H1 (cell line): Measurements from ENCODE around the gene RDM1. TPM values are rescaled to one million over a fixed set of nuclear protein-coding genes. Genes with fewer than 3 reads are reported as not detected.

Source experiments
- CTCF ChIA-PET: fragments of 300-600 bp; sonication (Branson Sonifier 250); formaldehyde crosslinking; loops from one replicate; lab custom pipeline; 2021; ENCODE audit not compliant: partially characterized antibody; lab: Charles Lee
- POLR2A ChIA-PET: fragments of 300-600 bp; sonication (Branson Sonifier 250); formaldehyde crosslinking; loops from one replicate; lab custom pipeline; 2021; ENCODE audit warnings: inconsistent platforms; ENCODE audit not compliant: partially characterized antibody; lab: Charles Lee
- DNase-seq, 2 experiments: peaks; one replicate each; pipeline versions ENCODE4 v3.0.0 to v3.0.0-alpha.2; 2010 to 2022; ENCODE audit warnings: low spot score in 2 of 2, low read depth in 1 of 2, mixed read lengths in 1 of 2
- FAIRE-seq: peaks from 2 replicates; lab custom pipeline; 2011; peaks lifted over from hg19 to GRCh38; lab: Jason Lieb, UNC
- H2AFZ ChIP-seq: 2 replicates; pipeline ENCODE4 v1.8.1; 2012; ENCODE audit warnings: low read length, inconsistent platforms
- H2AK5ac ChIP-seq: 2 replicates; pipeline ENCODE4 v1.6.1; 2013; ENCODE audit warnings: low read depth, low read length
- H2BK120ac ChIP-seq: replicated peaks from 2 replicates; pipeline ENCODE3; 2013; ENCODE audit warnings: low read depth, low read length, inconsistent platforms
- H2BK12ac ChIP-seq: 2 replicates; pipeline ENCODE4 v1.6.1; 2013; ENCODE audit warnings: low read depth, low read length
- H2BK15ac ChIP-seq: 2 replicates; pipeline ENCODE4 v1.6.1; 2013; ENCODE audit warnings: low read length
- H2BK20ac ChIP-seq: 2 replicates; pipeline ENCODE4 v1.6.1; 2013; ENCODE audit warnings: low read length
- H2BK5ac ChIP-seq: 2 replicates; pipeline ENCODE4 v1.6.1; 2013; ENCODE audit warnings: low read depth, low read length
- H3K14ac ChIP-seq: 2 replicates; pipeline ENCODE4 v1.6.1; 2013; ENCODE audit warnings: inconsistent platforms; ENCODE audit not compliant: insufficient read length
- H3K18ac ChIP-seq: 2 replicates; pipeline ENCODE4 v1.6.1; 2013; ENCODE audit warnings: low read length; ENCODE audit errors: extremely low read depth
- H3K23ac ChIP-seq: 2 replicates; pipeline ENCODE4 v1.6.1; 2013; ENCODE audit warnings: inconsistent platforms; ENCODE audit not compliant: insufficient read length
- H3K23me2 ChIP-seq: 2 replicates; pipeline ENCODE4 v1.6.1; 2013; ENCODE audit warnings: low read depth, low read length
- H3K27ac ChIP-seq: 2 replicates; pipeline ENCODE4 v1.6.1; 2011; ENCODE audit warnings: low read depth, low read length, inconsistent platforms
- H3K27me3 ChIP-seq, 4 experiments: replicated peaks in 1 of 4; 1 replicate in 1 of 4; 2 replicates in 3 of 4; pipeline versions ENCODE4 v1.6.1 to v1.8.1; 2011 to 2013; ENCODE audit warnings: low read length in 3 of 4, mild to moderate bottlenecking in 3 of 4, inconsistent platforms in 2 of 4, mixed read lengths in 2 of 4, moderate library complexity in 1 of 4; ENCODE audit not compliant: control insufficient read depth in 3 of 4, insufficient read depth in 3 of 4; ENCODE audit errors: extremely low read depth in 1 of 4
- H3K36me3 ChIP-seq, 4 experiments: 2 replicates each; pipeline versions ENCODE4 v1.6.1 to v1.8.1; 2011 to 2013; ENCODE audit warnings: mild to moderate bottlenecking in 4 of 4, low read length in 3 of 4, moderate library complexity in 2 of 4, control low read depth in 1 of 4, inconsistent platforms in 1 of 4; ENCODE audit not compliant: insufficient read depth in 4 of 4, control insufficient read depth in 2 of 4
- H3K4ac ChIP-seq: replicated peaks from 2 replicates; pipeline ENCODE3; 2013; ENCODE audit warnings: low read length, low read depth, mixed read lengths, inconsistent platforms; ENCODE audit not compliant: insufficient read length
- H3K4me1 ChIP-seq, 4 experiments: replicated peaks in 1 of 4; 1 replicate in 1 of 4; 2 replicates in 3 of 4; pipeline versions ENCODE4 v1.6.1 to v1.8.1; 2011 to 2013; ENCODE audit warnings: low read length in 3 of 4, inconsistent platforms in 2 of 4, mixed read lengths in 1 of 4; ENCODE audit not compliant: insufficient read depth in 4 of 4, control insufficient read depth in 3 of 4
- H3K4me2 ChIP-seq, 2 experiments: 2 replicates each; pipeline versions ENCODE4 v1.6.1 to v1.8.1; 2011 to 2013; ENCODE audit warnings: low read depth in 2 of 2, low read length in 2 of 2, control low read depth in 1 of 2, inconsistent platforms in 1 of 2, mild to moderate bottlenecking in 1 of 2; ENCODE audit not compliant: insufficient read depth in 1 of 2
- H3K4me3 ChIP-seq, 4 experiments: fragments of 200-600, 300-600 bp in 1 of 4; sonication (generic), shearing (Covaris generic), sonication (Bioruptor Twin) in 1 of 4; 2 replicates each; pipeline versions ENCODE4 v1.5.1 to v1.8.1; 2011 to 2016; ENCODE audit warnings: low read length in 4 of 4, low read depth in 3 of 4, control low read depth in 2 of 4, inconsistent platforms in 2 of 4, mild to moderate bottlenecking in 2 of 4, mixed read lengths in 1 of 4, moderate library complexity in 1 of 4; ENCODE audit not compliant: insufficient read depth in 2 of 4; ENCODE audit errors: extremely low read depth in 1 of 4
- H3K56ac ChIP-seq: replicated peaks from 2 replicates; pipeline ENCODE3; 2013; ENCODE audit warnings: low read depth, mild to moderate bottlenecking, mixed read lengths, low read length, inconsistent platforms; ENCODE audit not compliant: insufficient read length
- H3K79me1 ChIP-seq: 2 replicates; pipeline ENCODE4 v1.6.1; 2013; ENCODE audit warnings: low read depth, low read length, control low read depth
- H3K79me2 ChIP-seq, 2 experiments: 2 replicates each; pipeline versions ENCODE4 v1.6.1 to v1.8.1; 2012 to 2013; ENCODE audit warnings: low read length in 2 of 2, mild to moderate bottlenecking in 2 of 2, inconsistent platforms in 1 of 2; ENCODE audit not compliant: insufficient read depth in 2 of 2, control insufficient read depth in 1 of 2
- H3K9ac ChIP-seq, 4 experiments: replicated peaks in 1 of 4; 1 replicate in 1 of 4; 2 replicates in 3 of 4; pipeline versions ENCODE4 v1.6.1 to v1.8.1; 2011 to 2013; ENCODE audit warnings: low read depth in 3 of 4, low read length in 3 of 4, control low read depth in 2 of 4, mild to moderate bottlenecking in 2 of 4, moderate library complexity in 2 of 4, inconsistent platforms in 1 of 4; ENCODE audit errors: extremely low read depth in 1 of 4
- H3K9me3 ChIP-seq, 2 experiments: 2 replicates each; pipeline versions ENCODE4 v1.6.1 to v1.8.1; 2012 to 2013; ENCODE audit warnings: mild to moderate bottlenecking in 2 of 2, moderate library complexity in 2 of 2, control low read depth in 1 of 2, inconsistent platforms in 1 of 2, low read depth in 1 of 2, low read length in 1 of 2, mixed read lengths in 1 of 2; ENCODE audit not compliant: insufficient read depth in 2 of 2
- H4K20me1 ChIP-seq, 2 experiments: replicated peaks in 1 of 2; 2 replicates each; pipeline versions ENCODE3 to v1.8.1; 2011 to 2013; ENCODE audit warnings: inconsistent platforms in 2 of 2, low read length in 2 of 2, mild to moderate bottlenecking in 1 of 2; ENCODE audit not compliant: insufficient read depth in 2 of 2, control insufficient read depth in 1 of 2
- H4K5ac ChIP-seq: 2 replicates; pipeline ENCODE4 v1.6.1; 2013; ENCODE audit warnings: low read length, low read depth, mixed read lengths, inconsistent platforms; ENCODE audit not compliant: insufficient read length
- H4K8ac ChIP-seq: 2 replicates; pipeline ENCODE4 v1.8.0; 2013; ENCODE audit warnings: mild to moderate bottlenecking, moderate library complexity, low read length, inconsistent platforms; ENCODE audit not compliant: insufficient read depth; ENCODE audit errors: extremely low read depth
- H4K91ac ChIP-seq: replicated peaks from 2 replicates; pipeline ENCODE3; 2013; ENCODE audit warnings: low read length, mixed read lengths, inconsistent platforms; ENCODE audit not compliant: insufficient read length
- CEBPB ChIP-seq: IDR thresholded peaks from 2 replicates; pipeline ENCODE4 v1.6.1; 2012; ENCODE audit warnings: low read depth, low read length
- POU5F1 ChIP-seq: IDR thresholded peaks from 2 replicates; pipeline ENCODE4 v1.6.1; 2011; ENCODE audit warnings: low read depth, mild to moderate bottlenecking, low read length, moderate library complexity
- WGBS, 2 experiments: shearing (Covaris generic) in 1 of 2; methylation state at CpG; one replicate each; pipeline versions ENCODE4 v1.1.6 to v1.1.7; 2013 to 2015; ENCODE audit warnings: low lambda C conversion rate in 2 of 2, mixed read lengths in 2 of 2, inconsistent platforms in 1 of 2, low coverage in 1 of 2, missing lambda C conversion rate in 1 of 2; ENCODE audit not compliant: insufficient replicate concordance in 2 of 2, insufficient coverage in 1 of 2, insufficient read length in 1 of 2; ENCODE audit errors: extremely low coverage in 1 of 2, missing lambda C conversion rate in 1 of 2; 5-methylcytosine and 5-hydroxymethylcytosine counted together
- polyA plus RNA-seq, 7 experiments: library from polyadenylated mRNA; depleted of rRNA in 3 of 7; stranded (reverse) in 5 of 7; unstranded in 2 of 7; fragments of >200 nt in 5 of 7; fragments of 200-250 nt in 2 of 7; gene quantifications; 1 replicate in 5 of 7; 2 replicates in 1 of 7; 4 replicates in 1 of 7; pipeline versions ENCODE4 v1.2.1 to v1.2.3, GENCODE V29; 2011 to 2013; ENCODE audit warnings: missing spikeins in 2 of 7, mixed read lengths in 2 of 7
- total RNA-seq: library from RNA; stranded (reverse); fragmentation: NEBNext Ultra II Directional; extraction: Animal tissue kit (Norgen Biotek cat#: 25700); gene quantifications from 2 replicates; pipeline ENCODE4 v1.2.1, GENCODE V29; 2021

RDM1 gene
- total and polyA plus RNA-seq, 2 of the 8 experiments (the other 6 are each of a cell fraction or from before 2014, with no cell fraction given): 7.3 to 9.7 TPM

GRCh38 chr17:35948092-35948491 is 17.5 kb upstream of the RDM1 start:
- Histone ChIP-seq H3K4me2 (no peak overlapping the region), H2BK12ac (no peak overlapping the region), H2BK5ac (no peak overlapping the region), H4K5ac (no peak overlapping the region), H3K27ac (no peak overlapping the region), H3K18ac (no peak overlapping the region), H3K4me1 (no peaks in the 10 kb centered on the region), H3K23me2 (no peaks in the 10 kb centered on the region), H3K9ac (no peak overlapping the region), H4K91ac (no peak overlapping the region), H2BK120ac (no peak overlapping the region), H3K14ac (no peak overlapping the region), H2BK15ac (no peak overlapping the region), H3K4me3 (no peak overlapping the region), H3K23ac (no peak overlapping the region), H2AFZ (no peak overlapping the region), H3K4ac (no peak overlapping the region), H3K79me1 (no peaks in the 10 kb centered on the region), H3K79me2 (no peaks in the 10 kb centered on the region), H3K36me3 (no peaks in the 10 kb centered on the region), H4K8ac (no peak overlapping the region), H3K9me3 (no peaks in the 10 kb centered on the region), H3K27me3 (no peaks in the 10 kb centered on the region), H2BK20ac (no peak overlapping the region), H4K20me1 (no peaks in the 10 kb centered on the region), H3K56ac (no peak overlapping the region), H2AK5ac (no peak overlapping the region)
- TF ChIP-seq POU5F1: no peak
- peak; percentile 10; the same call in 1 of the 2 replicates for TF ChIP-seq CEBPB
- CTCF ChIA-PET: interaction anchor here (0.7 to 1.6 kb wide), 8 partner anchors 9 to 201 kb away, joined by 3 to 9 read pairs (median 4); no protein-coding TSS in a partner anchor
- 92% methylated on average over 7 of the region's 7 CpGs; no CpG with 5 or more reads in 1 of the 2 experiments for WGBS, 2 experiments
- no peak for FAIRE-seq
- POLR2A ChIA-PET: no interaction called here
- no peak for DNase-seq
